Left ventricle myocardium superior (tissue), 1 donor: ENCODE data around the gene KLK7. TPM values are rescaled to one million over a fixed set of nuclear protein-coding genes. Genes with fewer than 3 reads are reported as not detected.
"Not testable (repeated sequence)": the region's sequence is repeated elsewhere in the genome, so short reads cannot be mapped to it uniquely, and the experiment has no call there.

ENCODE experiments used
- ATAC-seq: fragments of 200-7000 bp; cut with Tn5 transposase; one replicate; pipeline ENCODE4 v1.9.1; 2020; ENCODE audit warnings: mild to moderate bottlenecking, moderate library complexity
- DNase-seq: peaks from one replicate; pipeline ENCODE4 v3.0.0-alpha.2; 2020
- intact Hi-C: fragments of 100-400 bp; cut with micrococcal nuclease; formaldehyde crosslinking; loops from one replicate; pipeline ENCODE4 v1.11.0; 2022
- total RNA-seq: library from RNA; stranded (reverse); fragmentation: NEBNext Ultra II Directional; extraction: Animal tissue kit (Norgen Biotek cat#: 25700); gene quantifications from one replicate; pipeline ENCODE4 v1.2.1, GENCODE V29; 2021
- donor health status: DM: no; HTN: yes; CAD: no; lungs with severe emphysema.

Gene KLK7
- total RNA-seq, 1 donor from 2014 or later, result not detected

- intact Hi-C loops, result no loop called here
- ATAC-seq (no peak), DNase-seq (no peak)
These were observed 1.5 kb downstream of the KLK7 start for GRCh38 chr19:50982186-50982585.

- intact Hi-C loops, result no loop called here
- DNase-seq (no peak), ATAC-seq (no peak)
These were observed 2.0 kb downstream of the KLK7 start for GRCh38 chr19:50981587-50982146.

- intact Hi-C loops, result no loop called here
- DNase-seq (no peak), ATAC-seq (no peak)
These were observed 3.5 kb downstream of the KLK7 start for GRCh38 chr19:50980208-50980607.

GRCh38 chr19:50979758-50980157 lies 4.0 kb downstream of the KLK7 start:
- no peak for ATAC-seq
- no peak for DNase-seq
- intact Hi-C loops, result no loop called here

GRCh38 chr19:50978772-50979390 lies 4.8 kb downstream of the KLK7 start:
- no peak for DNase-seq
- no peak for ATAC-seq
- intact Hi-C loops, result no loop called here

- ATAC-seq, result no peak
These were observed 6.1 kb downstream of the KLK7 start for GRCh38 chr19:50977626-50978025.

GRCh38 chr19:50975766-50976165 lies 8.0 kb downstream of the KLK7 start:
- ATAC-seq (no peak), DNase-seq (no peak)
- intact Hi-C loops, result no loop called here

More at GRCh38 chr19:50977626-50978025, 6.1 kb downstream of the KLK7 start:
- intact Hi-C loops, result no loop called here
- DNase-seq, result no peak

GRCh38 chr19:50974702-50975556 lies 8.8 kb downstream of the KLK7 start:
- DNase-seq, result no peak
- intact Hi-C loops, result no loop called here
- no peak for ATAC-seq

- intact Hi-C loops, result no loop called here
- ATAC-seq (no peak), DNase-seq (no peak)
These were observed 10.8 kb downstream of the KLK7 start for GRCh38 chr19:50972795-50973376.

GRCh38 chr19:50969810-50970209 lies 13.9 kb downstream of the KLK7 start:
- DNase-seq, intact Hi-C loops, ATAC-seq: not testable (repeated sequence)

GRCh38 chr19:50969413-50969760 lies 14.3 kb downstream of the KLK7 start, which contains the start of gene KLK6:
Gene KLK6 (minus strand): TSS chr19:50969591. CDS start chr19:50968104, 1,487 bp downstream.
- DNase-seq (no peak), ATAC-seq (no peak)
- intact Hi-C loops, result no loop called here

GRCh38 chr19:50968716-50969412 lies 14.9 kb downstream of the KLK7 start:
- ATAC-seq (no peak), DNase-seq (no peak)
- intact Hi-C loops, result no loop called here

- no peak for DNase-seq
- intact Hi-C loops, result no loop called here
- ATAC-seq, result no peak
These were observed 15.6 kb downstream of the KLK7 start for GRCh38 chr19:50967929-50968715.

- DNase-seq, result no peak
- intact Hi-C loops, result no loop called here
- ATAC-seq, result no peak
These were observed 19.5 kb downstream of the KLK7 start for GRCh38 chr19:50964266-50964665.

GRCh38 chr19:50963381-50963780 lies 20.3 kb downstream of the KLK7 start:
- DNase-seq (no peak), ATAC-seq (no peak)
- intact Hi-C loops, result no loop called here

- ATAC-seq (no peak), DNase-seq (no peak)
- intact Hi-C loops, result no loop called here
These were observed 21.5 kb downstream of the KLK7 start for GRCh38 chr19:50962245-50962644.

- DNase-seq, result no peak
- intact Hi-C loops, result no loop called here
- ATAC-seq, result no peak
These were observed 23.8 kb downstream of the KLK7 start for GRCh38 chr19:50959731-50960500.

GRCh38 chr19:50957587-50957986 lies 26.1 kb downstream of the KLK7 start:
- intact Hi-C loops, result no loop called here
- no peak for DNase-seq
- no peak for ATAC-seq
